Activated T-cell treated with anti-CD3 and anti-CD28 coated beads, Interleukin-2, amount 50 U/mL, for 1 hour (primary cell): Measurements from ENCODE around the gene MOCS2.

Experiments used
- DNase-seq: peaks from one replicate; pipeline ENCODE4 v3.0.0-alpha.2; 2020

MOCS2 gene

GRCh38 chr5:53091289-53091688, 18.3 kb downstream of the MOCS2 start:
- DNase-seq, result no peak

GRCh38 chr5:53090229-53090628, 19.3 kb downstream of the MOCS2 start:
- DNase-seq, result no peak

- DNase-seq, result no peak
These were observed 20.0 kb downstream of the MOCS2 start for GRCh38 chr5:53089481-53089991.

- DNase-seq, result no peak
These were observed 21.9 kb downstream of the MOCS2 start for GRCh38 chr5:53087621-53088121.

- DNase-seq, result no peak
These were observed 22.4 kb downstream of the MOCS2 start for GRCh38 chr5:53087171-53087570.

GRCh38 chr5:53084546-53085255, 24.9 kb downstream of the MOCS2 start:
- DNase-seq, result no peak

- DNase-seq, result no peak
These were observed 25.6 kb downstream of the MOCS2 start for GRCh38 chr5:53083927-53084326.

- DNase-seq, result no peak
These were observed 29.3 kb downstream of the MOCS2 start for GRCh38 chr5:53080271-53080670.

GRCh38 chr5:53076014-53076583, 33.5 kb downstream of the MOCS2 start:
- no peak for DNase-seq

GRCh38 chr5:53073348-53073747, 36.2 kb downstream of the MOCS2 start:
- DNase-seq, result no peak

GRCh38 chr5:53071738-53072137, 37.8 kb downstream of the MOCS2 start:
- no peak for DNase-seq

GRCh38 chr5:53071298-53071697, 38.3 kb downstream of the MOCS2 start:
- DNase-seq, result no peak

GRCh38 chr5:53069626-53070025, 39.9 kb downstream of the MOCS2 start:
- DNase-seq, result no peak

GRCh38 chr5:53068291-53068836, 41.2 kb downstream of the MOCS2 start:
- no peak for DNase-seq

- no peak for DNase-seq
These were observed 41.9 kb downstream of the MOCS2 start for GRCh38 chr5:53067641-53068040.

- DNase-seq, result no peak
These were observed 43.5 kb downstream of the MOCS2 start for GRCh38 chr5:53066088-53066487.

GRCh38 chr5:53063791-53064190, 45.8 kb downstream of the MOCS2 start:
- DNase-seq, result no peak

- no peak for DNase-seq
These were observed 46.4 kb downstream of the MOCS2 start for GRCh38 chr5:53063176-53063575.

GRCh38 chr5:53059281-53059680, 50.3 kb downstream of the MOCS2 start:
- no peak for DNase-seq

GRCh38 chr5:53055365-53055764, 54.2 kb downstream of the MOCS2 start:
- no peak for DNase-seq

- no peak for DNase-seq
These were observed 56.2 kb downstream of the MOCS2 start for GRCh38 chr5:53053364-53053763.

- DNase-seq, result no peak
These were observed 57.1 kb downstream of the MOCS2 start for GRCh38 chr5:53052499-53052898.

- DNase-seq, result no peak
These were observed 61.3 kb downstream of the MOCS2 start for GRCh38 chr5:53048248-53048647.
